Endothelial cell of umbilical vein (primary cell): ENCODE results near the gene ROBO4. TPM values are rescaled to one million over a fixed set of nuclear protein-coding genes. Genes with fewer than 3 reads are reported as not detected.
A peak's percentile ranks its signal among the peaks of the same experiment; 100 is the strongest.

ENCODE experiments used
- BruUV-seq: library from RNA; stranded (reverse); fragments of 400-500 nt; replicated peaks from 2 replicates; lab custom pipeline; 2021; lab: Mats Ljungman, UMichigan
- CTCF ChIA-PET: fragments of 300-600, 350-600 bp; sonication (Branson Sonifier 250); formaldehyde crosslinking; loops from one replicate; lab custom pipeline; 2021; ENCODE audit warnings: antibody characterized with exemption, inconsistent platforms; lab: Charles Lee
- POLR2A ChIA-PET: fragments of 300-600, 350-600 bp; sonication (Branson Sonifier 250); formaldehyde crosslinking; loops from one replicate; lab custom pipeline; 2021; ENCODE audit warnings: antibody characterized with exemption, inconsistent platforms; lab: Charles Lee
- DNase-seq: peaks from one replicate; pipeline ENCODE4 v3.0.0-alpha.2; 2011; ENCODE audit warnings: low read depth, low spot score
- FAIRE-seq: peaks from 2 replicates; lab custom pipeline; 2011; peaks lifted over from hg19 to GRCh38; lab: Jason Lieb, UNC
- H2AFZ ChIP-seq: 2 replicates; pipeline ENCODE4 v1.6.0; 2012; ENCODE audit warnings: low read depth, low read length, control low read depth, inconsistent platforms
- H3K27ac ChIP-seq: 2 replicates; pipeline ENCODE4 v1.5.1; 2011; ENCODE audit warnings: low read depth, mild to moderate bottlenecking, control low read depth, low read length, moderate library complexity; ENCODE audit not compliant: insufficient read depth
- H3K27me3 ChIP-seq, 2 experiments: 2 replicates each; pipeline versions ENCODE4 v1.6.0 to v1.6.1; 2011; ENCODE audit warnings: low read length in 2 of 2, mixed read lengths in 1 of 2; ENCODE audit not compliant: control insufficient read depth in 2 of 2, insufficient read depth in 2 of 2
- H3K36me3 ChIP-seq, 2 experiments: 2 replicates in 1 of 2; 3 replicates in 1 of 2; pipeline ENCODE4 v1.5.1; 2011; ENCODE audit warnings: low read length in 2 of 2, mild to moderate bottlenecking in 1 of 2, moderate library complexity in 1 of 2; ENCODE audit not compliant: control insufficient read depth in 2 of 2, insufficient read depth in 2 of 2; ENCODE audit errors: extremely low read depth in 1 of 2
- H3K4me1 ChIP-seq: 3 replicates; pipeline ENCODE4 v1.5.1; 2011; ENCODE audit warnings: mild to moderate bottlenecking, low read length; ENCODE audit not compliant: control insufficient read depth, insufficient read depth; ENCODE audit errors: extremely low read depth
- H3K4me2 ChIP-seq: 2 replicates; pipeline ENCODE4 v1.6.1; 2011; ENCODE audit warnings: low read length, control low read depth, mixed read lengths; ENCODE audit not compliant: insufficient read depth
- H3K4me3 ChIP-seq, 3 experiments: fragments of 200-600 bp in 1 of 3; sonication (generic), shearing (Covaris generic) in 1 of 3; replicated peaks in 1 of 3; 2 replicates each; pipeline ENCODE4 v1.5.1; 2011 to 2016; ENCODE audit warnings: control low read depth in 3 of 3, low read length in 3 of 3, mild to moderate bottlenecking in 2 of 3, inconsistent platforms in 1 of 3, low read depth in 1 of 3, moderate library complexity in 1 of 3; ENCODE audit not compliant: insufficient read depth in 1 of 3
- H3K79me2 ChIP-seq: 2 replicates; pipeline ENCODE4 v1.6.0; 2012; ENCODE audit warnings: low read length, inconsistent platforms; ENCODE audit not compliant: control insufficient read depth, insufficient read depth
- H3K9ac ChIP-seq: replicated peaks from 2 replicates; pipeline ENCODE3; 2011; ENCODE audit warnings: low read length, control low read depth; ENCODE audit not compliant: insufficient read depth; ENCODE audit errors: extremely low read depth
- H3K9me1 ChIP-seq: replicated peaks from 3 replicates; pipeline ENCODE4 v1.6.0; 2011; ENCODE audit warnings: mild to moderate bottlenecking, low read length; ENCODE audit not compliant: control insufficient read depth, insufficient read depth; ENCODE audit errors: extremely low read depth
- H3K9me3 ChIP-seq: replicated peaks from 2 replicates; pipeline ENCODE4 v1.5.1; 2012; ENCODE audit warnings: low read length, inconsistent platforms; ENCODE audit not compliant: control insufficient read depth, insufficient read depth
- H4K20me1 ChIP-seq: replicated peaks from 2 replicates; pipeline ENCODE3; 2011; ENCODE audit warnings: mild to moderate bottlenecking, low read length; ENCODE audit not compliant: control insufficient read depth, insufficient read depth; ENCODE audit errors: extremely low read depth
- EZH2 ChIP-seq: IDR thresholded peaks from 2 replicates; pipeline ENCODE4 v1.6.1; 2012; ENCODE audit warnings: borderline replicate concordance, low read depth, mild to moderate bottlenecking, moderate library complexity, low read length, inconsistent platforms; ENCODE audit not compliant: severe bottlenecking
- FOS ChIP-seq: IDR thresholded peaks from 2 replicates; pipeline ENCODE4 v1.6.1; 2011; ENCODE audit warnings: mild to moderate bottlenecking, low read length, moderate library complexity, borderline replicate concordance; ENCODE audit not compliant: insufficient read depth
- GATA2 ChIP-seq: IDR thresholded peaks from 2 replicates; pipeline ENCODE4 v1.7.0; 2011; ENCODE audit warnings: low read depth, mild to moderate bottlenecking, moderate library complexity, mixed read lengths, low read length; ENCODE audit not compliant: insufficient read length, insufficient read depth
- JUN ChIP-seq: IDR thresholded peaks from 2 replicates; pipeline ENCODE4 v1.6.1; 2011; ENCODE audit warnings: borderline replicate concordance, low read depth; ENCODE audit not compliant: insufficient read length, insufficient read depth
- MAX ChIP-seq: IDR thresholded peaks from 2 replicates; pipeline ENCODE4 v1.6.1; 2011; ENCODE audit not compliant: insufficient read depth, insufficient read length
- MYC ChIP-seq: IDR thresholded peaks from one replicate; pipeline ENCODE4 v1.6.1; 2011; ENCODE audit warnings: mild to moderate bottlenecking, low read depth, low read length
- POLR2A ChIP-seq: IDR thresholded peaks from 2 replicates; pipeline ENCODE4 v1.6.1; 2012; ENCODE audit warnings: low read depth, mild to moderate bottlenecking, control low read depth, low read length
- POLR2AphosphoS5 ChIP-seq: IDR thresholded peaks from 2 replicates; pipeline ENCODE4 v1.6.1; 2012; ENCODE audit warnings: low read depth, mild to moderate bottlenecking, control low read depth, low read length, moderate library complexity; ENCODE audit not compliant: insufficient read depth
- dilution Hi-C: fragments of 300-500 bp; cut with MboI; formaldehyde crosslinking; loops from one replicate; pipeline ENCODE4 v1.15.0; 2019; ENCODE audit warnings: low sequenced_read_pairs; ENCODE audit not compliant: extremely low pct_ligation_motif_present
- intact Hi-C: fragments of 100-400 bp; cut with micrococcal nuclease; formaldehyde crosslinking; loops from one replicate; pipeline ENCODE4 v1.10.0; 2022
- polyA plus RNA-seq, 4 experiments: library from polyadenylated mRNA; depleted of rRNA in 3 of 4; stranded (reverse) in 3 of 4; unstranded in 1 of 4; fragments of >200 nt; gene quantifications; 2 replicates each; pipeline versions ENCODE4 v1.2.1 to v1.2.3, GENCODE V29; 2011 to 2012; ENCODE audit warnings: missing spikeins in 1 of 4
- total RNA-seq: library from RNA; stranded (reverse); gene quantifications from 2 replicates; pipeline ENCODE4 v1.2.3, GENCODE V29; 2021
- TF ChIP-seq, protein P1 (sequence below), 2 donors: IDR thresholded peaks; 1 replicate in 1 of 2; 2 replicates in 1 of 2; pipeline ENCODE4 v1.5.1; 2011; ENCODE audit warnings: low read length in 2 of 2, mild to moderate bottlenecking in 2 of 2, moderate library complexity in 2 of 2, control low read depth in 1 of 2, inconsistent platforms in 1 of 2, low read depth in 1 of 2; ENCODE audit not compliant: insufficient read depth in 1 of 2; ENCODE audit errors: extremely low read depth in 1 of 2

ROBO4 gene
- total and polyA plus RNA-seq, 2 donors (not counting 3 experiments of a cell fraction or from before 2014, with no cell fraction given), result 260 to 474 TPM

GRCh38 chr11:124943741-124944140, 46.1 kb upstream of the ROBO4 start:
- TF ChIP-seq GATA2, result no peak
- TF ChIP-seq, protein P1, sequence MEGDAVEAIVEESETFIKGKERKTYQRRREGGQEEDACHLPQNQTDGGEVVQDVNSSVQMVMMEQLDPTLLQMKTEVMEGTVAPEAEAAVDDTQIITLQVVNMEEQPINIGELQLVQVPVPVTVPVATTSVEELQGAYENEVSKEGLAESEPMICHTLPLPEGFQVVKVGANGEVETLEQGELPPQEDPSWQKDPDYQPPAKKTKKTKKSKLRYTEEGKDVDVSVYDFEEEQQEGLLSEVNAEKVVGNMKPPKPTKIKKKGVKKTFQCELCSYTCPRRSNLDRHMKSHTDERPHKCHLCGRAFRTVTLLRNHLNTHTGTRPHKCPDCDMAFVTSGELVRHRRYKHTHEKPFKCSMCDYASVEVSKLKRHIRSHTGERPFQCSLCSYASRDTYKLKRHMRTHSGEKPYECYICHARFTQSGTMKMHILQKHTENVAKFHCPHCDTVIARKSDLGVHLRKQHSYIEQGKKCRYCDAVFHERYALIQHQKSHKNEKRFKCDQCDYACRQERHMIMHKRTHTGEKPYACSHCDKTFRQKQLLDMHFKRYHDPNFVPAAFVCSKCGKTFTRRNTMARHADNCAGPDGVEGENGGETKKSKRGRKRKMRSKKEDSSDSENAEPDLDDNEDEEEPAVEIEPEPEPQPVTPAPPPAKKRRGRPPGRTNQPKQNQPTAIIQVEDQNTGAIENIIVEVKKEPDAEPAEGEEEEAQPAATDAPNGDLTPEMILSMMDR (IDR thresholded peaks at IDR 0.05; ENCODE audit: extremely low read depth in 1 of 2, insufficient read depth in 1 of 2, low read depth in 1 of 2, low read length in 2 of 2), result no peak
- no peak for TF ChIP-seq POLR2A
- no peak for TF ChIP-seq MAX
- TF ChIP-seq MYC, result no peak
- DNase-seq (no peak), FAIRE-seq (no peak)
- H4K20me1 ChIP-seq, result no peaks in the 10 kb centered on the region
- no TSS peak for BruUV-seq
- H3K4me1 ChIP-seq, result no peaks in the 10 kb centered on the region
- H3K9ac ChIP-seq, result no peak overlapping the region
- H3K27me3 ChIP-seq, result no peaks in the 10 kb centered on the region
- H3K36me3 ChIP-seq, result no peaks in the 10 kb centered on the region
- no peak overlapping the region for H3K4me2 ChIP-seq
- intact Hi-C loops (no loop called here), dilution Hi-C loops (no loop called here)
- H2AFZ ChIP-seq, result no peak overlapping the region
- no peaks in the 10 kb centered on the region for H3K79me2 ChIP-seq
- no peaks in the 10 kb centered on the region for H3K9me3 ChIP-seq
- ChIA-PET POLR2A (interaction anchor here (0.8 to 1.3 kb wide), 2 partner anchors 45 to 62 kb away, joined by 3 read pairs; no protein-coding TSS in a partner anchor), CTCF (interaction anchor here (1.0 to 3.6 kb wide), 13 partner anchors 9 to 198 kb away, joined by 3 to 14 read pairs (median 5); partner anchors contain the start of gene CCDC15)
- no peak overlapping the region for H3K4me3 ChIP-seq
- H3K9me1 ChIP-seq, result no peaks in the 10 kb centered on the region
- no peak overlapping the region for H3K27ac ChIP-seq

DNA sequence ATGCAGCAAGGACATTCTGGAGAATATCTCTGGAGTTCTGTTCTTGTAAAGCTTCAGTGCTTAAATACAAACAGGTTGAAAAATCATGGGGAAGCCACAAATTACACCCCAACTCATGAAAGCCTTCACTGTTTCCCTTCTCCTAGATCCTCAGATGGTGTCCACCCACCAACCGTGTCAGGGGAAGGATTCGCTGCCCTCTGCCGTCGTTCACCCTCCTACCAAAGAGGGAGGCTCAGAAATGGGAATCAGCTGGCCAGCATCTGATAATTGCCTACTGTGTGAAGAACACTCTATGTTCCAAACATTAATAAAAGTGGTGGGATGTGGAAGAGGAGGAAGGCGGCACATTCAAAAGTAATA, 45.6 kb upstream of the ROBO4 start:
- ChIA-PET CTCF (interaction anchor here (1.0 to 3.6 kb wide), 14 partner anchors 8 to 199 kb away, joined by 3 to 14 read pairs (median 4); partner anchors contain the start of gene CCDC15), POLR2A (interaction anchor here (0.8 to 1.3 kb wide), 2 partner anchors 45 to 61 kb away, joined by 3 read pairs; no protein-coding TSS in a partner anchor)
- no peak overlapping the region for H2AFZ ChIP-seq

More for the DNA sequence above, 45.6 kb upstream of the ROBO4 start:
- Histone ChIP-seq H3K4me1 (no peaks in the 10 kb centered on the region), H3K36me3 (no peaks in the 10 kb centered on the region), H3K9me1 (no peaks in the 10 kb centered on the region), H3K4me3 (no peak overlapping the region), H3K9ac (no peak overlapping the region), H3K27me3 (no peaks in the 10 kb centered on the region), H4K20me1 (no peaks in the 10 kb centered on the region), H3K9me3 (no peaks in the 10 kb centered on the region), H3K4me2 (no peak overlapping the region), H3K27ac (no peak overlapping the region), H3K79me2 (no peaks in the 10 kb centered on the region)
- no peak for TF ChIP-seq GATA2
- TF ChIP-seq MYC, result no peak
- TF ChIP-seq FOS, result no peak
- no peak for TF ChIP-seq JUN
- TF ChIP-seq, protein P1 (IDR thresholded peaks at IDR 0.05; ENCODE audit: extremely low read depth in 1 of 2, insufficient read depth in 1 of 2, low read depth in 1 of 2, low read length in 2 of 2), result peak in 1 of 2 donors; percentile 5
- no peak for TF ChIP-seq POLR2AphosphoS5
- no peak for TF ChIP-seq MAX
- TF ChIP-seq EZH2, result no peak
- DNase-seq (no peak), FAIRE-seq (no peak)
- no TSS peak for BruUV-seq
- intact Hi-C loops, result no loop called here
- dilution Hi-C loops, result no loop called here
